Skin epidermis (tissue), 12 donors: ENCODE results near the gene PDILT.
A peak's percentile ranks its signal among the peaks of the same experiment; 100 is the strongest.

ENCODE experiments used
- H3K27ac ChIP-seq, 21 experiments: fragments of 200-600 bp; sonication (generic) in 11 of 21; one replicate each; pipeline ENCODE4 v1.5.0; 2020; ENCODE audit warnings: mild to moderate bottlenecking in 3 of 21, inconsistent platforms in 2 of 21, moderate library complexity in 2 of 21
- H3K4me3 ChIP-seq, 7 experiments: fragments of 200-600 bp; sonication (generic) in 2 of 7; one replicate each; pipeline ENCODE4 v1.5.0; 2020; ENCODE audit warnings: inconsistent platforms in 2 of 7, mild to moderate bottlenecking in 2 of 7, moderate library complexity in 1 of 7

PDILT gene

GRCh38 chr16:20377181-20377580, 27.4 kb downstream of the PDILT start:
- Histone ChIP-seq H3K27ac (no peak overlapping the region), H3K4me3 (no peak overlapping the region)

- Histone ChIP-seq H3K4me3 (no peak overlapping the region), H3K27ac (no peak overlapping the region)
Observed at GRCh38 chr16:20372701-20373100, 31.8 kb downstream of the PDILT start.

GRCh38 chr16:20369452-20370054, 35.0 kb downstream of the PDILT start:
- no peak overlapping the region for H3K27ac ChIP-seq
- no peak overlapping the region for H3K4me3 ChIP-seq

DNA sequence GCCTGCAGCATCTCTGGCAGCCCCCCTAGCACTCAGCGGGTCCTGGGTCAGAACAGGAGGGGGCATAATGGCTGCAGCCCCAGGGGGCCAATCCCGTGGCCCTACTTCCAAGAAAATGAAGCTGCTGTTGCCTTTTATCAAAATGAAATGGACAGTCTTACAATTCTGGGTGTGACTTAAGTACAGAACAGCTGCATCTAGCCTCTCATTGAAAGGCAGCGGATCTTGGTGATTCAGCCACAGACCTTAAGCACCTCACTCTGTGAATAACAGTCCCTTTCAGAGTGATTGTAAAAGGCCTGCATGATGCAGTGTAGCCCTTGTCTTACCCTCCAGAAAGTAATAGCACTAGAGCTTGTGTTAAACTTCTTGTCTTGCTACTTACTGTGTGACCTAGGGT, 40.5 kb downstream of the PDILT start:
- Histone ChIP-seq H3K27ac (no peak overlapping the region), H3K4me3 (no peak overlapping the region)

GRCh38 chr16:20363191-20363590, 41.3 kb downstream of the PDILT start:
- H3K4me3 ChIP-seq: no peak overlapping the region
- no peak overlapping the region for H3K27ac ChIP-seq

GRCh38 chr16:20359997-20360396, 44.5 kb downstream of the PDILT start:
- H3K27ac ChIP-seq: no peak overlapping the region
- no peak overlapping the region for H3K4me3 ChIP-seq

DNA sequence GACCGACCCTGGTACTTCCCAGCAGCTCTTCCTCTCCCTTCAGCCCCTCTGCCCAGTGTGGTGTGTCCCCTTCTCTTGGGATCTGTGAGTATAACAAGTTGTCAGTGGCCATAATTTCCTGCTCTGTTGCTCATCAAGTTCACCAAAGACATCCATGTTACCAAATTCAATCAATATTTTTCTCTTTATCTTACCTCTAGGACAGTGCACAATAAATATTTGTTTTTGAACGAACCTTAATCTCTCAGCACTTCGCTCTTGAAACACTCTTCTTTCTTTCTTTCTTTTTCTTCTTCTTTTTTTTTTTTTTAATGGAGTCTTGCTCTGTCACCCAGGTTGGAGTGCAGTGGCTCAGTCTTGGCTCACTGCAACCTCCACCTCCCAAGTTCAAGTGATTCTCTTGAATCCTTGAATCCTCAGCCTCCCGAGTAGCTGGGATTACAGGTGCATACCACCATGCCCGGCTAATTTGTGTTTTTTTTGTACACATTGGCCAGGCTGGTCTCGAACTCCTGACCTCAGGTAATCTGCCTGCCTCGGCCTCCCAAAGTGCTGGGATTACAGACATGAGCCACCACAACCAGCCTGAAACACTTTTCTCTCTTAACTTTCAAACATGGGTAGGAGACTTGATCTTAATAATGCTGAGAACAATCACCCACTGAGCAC, 49.3 kb downstream of the PDILT start:
- Histone ChIP-seq H3K4me3 (no peak overlapping the region), H3K27ac (no peak overlapping the region)

DNA sequence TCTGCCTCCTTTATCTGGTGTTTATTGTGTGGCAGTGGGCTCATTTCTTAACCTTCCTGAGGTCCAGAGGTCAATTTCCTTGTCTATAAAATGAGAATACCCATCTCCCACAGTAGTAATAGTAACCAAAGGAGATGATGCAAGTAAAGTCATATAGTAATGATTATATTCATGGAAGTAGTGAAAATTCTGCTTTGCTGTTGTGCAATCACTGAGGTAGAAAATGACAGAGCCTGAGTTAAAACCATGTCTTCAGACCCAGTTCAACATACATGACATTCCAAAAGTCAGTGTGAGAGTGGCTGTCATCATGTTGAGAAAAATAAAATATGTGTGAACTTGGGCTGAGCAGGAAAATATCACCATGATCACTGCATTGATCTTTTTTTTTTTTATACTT, 51.2 kb downstream of the PDILT start:
- Histone ChIP-seq H3K27ac (no peak overlapping the region), H3K4me3 (no peak overlapping the region)

- H3K4me3 ChIP-seq: no peak within 1 kb of the TSS
- H3K27ac ChIP-seq: no peak within 1 kb of the TSS
Observed at GRCh38 chr16:20352615-20353014, 51.9 kb downstream of the PDILT start, which contains the start of gene UMOD. TSS of gene UMOD (minus strand) at chr16:20352715. CDS start at chr16:20350737, 1,978 bp downstream.

DNA sequence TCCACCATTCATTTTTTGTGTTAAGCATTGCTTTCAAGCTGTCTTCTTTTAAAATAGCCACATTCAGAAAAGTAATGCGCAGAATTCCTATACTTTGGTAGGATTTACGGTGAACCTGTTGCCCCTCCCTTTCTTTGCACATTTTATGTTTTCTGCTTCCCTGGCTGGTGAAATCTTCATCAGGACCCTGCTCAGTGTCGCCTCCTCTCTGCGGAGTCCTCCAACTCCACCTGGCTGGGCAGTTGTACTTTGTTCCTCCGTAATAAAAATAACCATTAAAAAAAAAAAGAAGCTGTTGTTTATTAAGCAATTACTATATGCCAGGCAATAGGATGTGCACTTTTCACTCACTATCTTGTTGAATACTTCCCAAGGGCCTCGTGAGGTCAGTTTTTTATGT, 54.9 kb downstream of the PDILT start:
- no peak overlapping the region for H3K27ac ChIP-seq
- H3K4me3 ChIP-seq: no peak overlapping the region

- peak overlapping the region in 1 of 7 experiments; percentile 11 for H3K4me3 ChIP-seq
Observed at GRCh38 chr16:20348365-20349185, 56.0 kb downstream of the PDILT start.

GRCh38 chr16:20347666-20348364, 56.7 kb downstream of the PDILT start:
- H3K27ac ChIP-seq: no peak overlapping the region

More at GRCh38 chr16:20348365-20349185, 56.0 kb downstream of the PDILT start:
- H3K27ac ChIP-seq: no peak overlapping the region

DNA sequence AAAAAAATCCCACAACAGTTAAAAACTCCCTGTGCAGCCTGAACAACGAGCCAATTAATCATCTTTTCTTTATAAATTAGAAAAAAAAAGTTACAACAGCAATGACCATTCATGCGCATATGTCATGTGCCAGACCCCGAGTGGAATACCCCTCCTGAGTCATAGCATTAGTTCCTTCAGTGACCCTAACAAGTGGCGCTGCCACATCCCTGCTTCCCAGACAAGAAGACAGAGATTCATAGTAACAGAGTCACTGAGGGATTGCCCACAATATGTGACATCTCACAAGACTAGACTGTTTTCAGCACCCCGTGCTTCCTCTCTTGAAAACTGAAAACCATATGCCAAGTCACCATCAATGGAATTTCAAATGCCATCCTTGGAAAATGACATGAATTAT, 59.9 kb downstream of the PDILT start:
- H3K4me3 ChIP-seq: no peak overlapping the region
- no peak overlapping the region for H3K27ac ChIP-seq

More at GRCh38 chr16:20347666-20348364, 56.7 kb downstream of the PDILT start:
- no peak overlapping the region for H3K4me3 ChIP-seq

- no peak overlapping the region for H3K27ac ChIP-seq
- no peak overlapping the region for H3K4me3 ChIP-seq
Observed at GRCh38 chr16:20339744-20340143, 64.8 kb downstream of the PDILT start.

DNA sequence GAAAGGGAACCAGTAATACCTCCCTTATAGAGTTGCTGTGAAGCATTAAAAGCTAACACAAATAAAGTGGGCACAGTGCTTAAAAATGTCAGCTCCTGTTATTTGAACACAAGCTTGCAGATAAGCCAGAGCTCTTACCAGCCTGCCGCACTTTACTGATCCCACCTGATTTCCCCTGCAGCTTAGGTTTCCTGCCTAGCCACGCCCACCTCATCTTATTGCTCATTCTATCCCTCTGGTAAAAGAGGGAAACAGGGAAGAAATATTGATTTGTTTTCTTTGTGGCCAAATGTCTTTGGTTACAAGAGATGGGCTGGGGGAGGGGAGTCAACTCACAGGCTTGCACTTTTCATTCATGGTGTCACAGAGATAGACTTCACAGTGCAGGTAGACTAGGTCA, 67.6 kb downstream of the PDILT start:
- Histone ChIP-seq H3K4me3 (no peak overlapping the region), H3K27ac (no peak overlapping the region)

- H3K4me3 ChIP-seq: no peak overlapping the region
Observed at GRCh38 chr16:20334396-20334795, 70.1 kb downstream of the PDILT start.

GRCh38 chr16:20333120-20333519, 71.4 kb downstream of the PDILT start:
- Histone ChIP-seq H3K27ac (no peak overlapping the region), H3K4me3 (no peak overlapping the region)

More at GRCh38 chr16:20334396-20334795, 70.1 kb downstream of the PDILT start:
- H3K27ac ChIP-seq: no peak overlapping the region

GRCh38 chr16:20332411-20332810, 72.1 kb downstream of the PDILT start:
- Histone ChIP-seq H3K4me3 (no peak overlapping the region), H3K27ac (no peak overlapping the region)

DNA sequence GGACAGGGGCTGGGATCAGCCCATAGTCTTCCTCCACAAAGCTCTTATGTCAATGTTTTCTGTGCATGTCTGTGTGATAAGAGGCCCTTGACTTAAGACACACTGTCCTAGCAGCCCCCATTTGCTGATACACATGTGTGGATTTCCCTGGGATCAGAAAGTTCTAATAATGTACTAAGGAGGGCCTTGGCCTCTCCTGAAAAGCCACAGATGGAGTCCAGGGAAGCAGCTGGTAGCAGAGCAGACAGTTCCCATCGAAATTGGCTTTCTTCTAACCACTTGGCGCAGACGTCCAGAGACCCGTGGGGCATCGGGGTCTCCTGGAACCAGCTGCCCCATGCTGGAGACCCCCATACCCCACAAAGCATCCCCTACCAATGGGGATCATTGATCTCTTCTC, 72.9 kb downstream of the PDILT start:
- Histone ChIP-seq H3K27ac (no peak overlapping the region), H3K4me3 (no peak overlapping the region)
